NCI-H187 treated with DMSO at 0.1 percent for 48 hours (cell line): ENCODE data around the gene NME3.
"Not testable (repeated sequence)": the region's sequence is repeated elsewhere in the genome, so short reads cannot be mapped to it uniquely, and the experiment has no call there.

Experiments
- DNase-seq: peaks from one replicate; lab custom pipeline; 2025; lab: John Stamatoyannopoulos, UW

The NME3 gene

GRCh38 chr16:1771188-1771863, at the start of gene NME3:
TSS of gene NME3 (minus strand) at chr16:1771543. CDS start at chr16:1771534, 9 bp downstream.
- DNase-seq: no peak

DNA sequence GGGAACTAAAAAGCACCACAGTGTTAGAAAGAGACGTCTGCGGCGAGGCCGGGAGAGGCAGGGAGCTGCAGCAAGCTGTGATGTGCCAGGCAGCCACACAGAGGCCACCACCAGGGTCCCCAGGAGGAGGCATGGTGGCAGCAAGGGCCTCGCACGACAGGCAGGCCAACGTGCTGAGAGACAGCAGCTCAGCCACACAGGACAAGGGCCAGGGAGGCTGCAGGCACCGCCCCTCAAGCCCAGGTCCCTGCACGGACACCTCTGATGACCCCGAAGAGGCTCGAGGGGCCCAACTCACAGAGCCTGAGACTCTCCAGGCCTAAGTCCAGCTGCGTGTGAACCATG, 49.6 kb upstream of the NME3 start:
- no peak for DNase-seq

DNA sequence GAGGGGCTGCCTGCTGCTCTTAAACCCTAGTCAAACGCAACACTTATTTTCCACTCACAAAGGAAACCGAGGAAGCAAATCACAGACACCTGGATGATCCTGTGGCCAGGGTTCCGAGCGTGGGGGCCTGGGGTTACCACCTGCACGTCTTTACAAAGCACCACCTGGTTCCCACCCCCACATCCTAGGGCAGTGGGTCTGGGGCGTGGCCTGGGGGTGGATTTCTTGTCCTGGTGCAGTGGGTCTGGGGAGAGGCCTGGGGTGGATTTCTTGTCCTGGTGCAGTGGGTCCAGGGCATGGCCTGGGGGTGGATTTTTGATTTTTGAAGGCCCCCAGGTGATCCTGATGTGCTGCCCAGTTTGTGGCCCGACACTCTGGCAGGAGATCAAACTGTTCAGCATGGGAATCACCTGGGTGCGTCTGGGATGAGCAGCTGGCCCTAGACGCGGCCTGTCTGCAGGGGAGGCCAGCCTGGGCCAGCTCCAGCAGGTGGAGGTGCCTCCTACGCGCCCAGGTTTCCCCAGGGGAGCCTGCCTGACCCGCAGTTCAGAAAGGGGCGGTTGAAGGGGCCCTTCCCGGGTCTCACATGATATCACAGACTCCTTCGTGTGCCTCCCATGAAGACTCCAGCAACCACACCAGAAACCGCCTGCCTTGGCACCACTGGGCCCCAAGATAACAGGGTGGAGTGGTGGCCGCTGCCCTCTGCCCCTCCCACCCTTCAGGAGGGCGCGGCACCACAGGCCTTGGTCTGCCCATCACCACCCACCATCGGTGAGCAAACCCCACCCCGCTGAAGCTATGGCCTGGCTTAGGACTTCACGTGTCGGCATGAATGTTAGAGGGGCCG, 49.0 kb upstream of the NME3 start:
- no peak for DNase-seq

DNA sequence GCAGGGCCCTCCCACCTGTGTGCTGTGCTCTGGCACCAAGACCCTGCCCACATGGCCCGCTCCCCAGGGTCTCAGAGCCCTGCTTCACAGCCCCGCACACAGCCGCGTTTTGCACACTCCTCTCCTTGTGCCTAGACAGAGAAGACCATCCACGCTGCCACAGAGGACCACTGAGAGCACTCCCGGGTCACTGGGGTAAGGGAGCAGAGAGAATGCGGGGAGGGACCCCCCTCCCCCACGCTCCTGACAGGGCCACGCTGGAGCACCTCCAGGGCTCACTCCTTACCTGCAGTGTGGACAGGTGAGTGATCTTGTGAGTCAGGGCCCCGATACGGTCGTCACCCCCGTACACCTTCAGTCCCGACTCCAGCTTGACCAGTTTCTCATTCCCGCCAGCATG, 48.3 kb upstream of the NME3 start:
- DNase-seq: no peak

GRCh38 chr16:1818873-1819525, 47.7 kb upstream of the NME3 start:
- no peak for DNase-seq

GRCh38 chr16:1818204-1818872, 47.0 kb upstream of the NME3 start:
- no peak for DNase-seq

DNA sequence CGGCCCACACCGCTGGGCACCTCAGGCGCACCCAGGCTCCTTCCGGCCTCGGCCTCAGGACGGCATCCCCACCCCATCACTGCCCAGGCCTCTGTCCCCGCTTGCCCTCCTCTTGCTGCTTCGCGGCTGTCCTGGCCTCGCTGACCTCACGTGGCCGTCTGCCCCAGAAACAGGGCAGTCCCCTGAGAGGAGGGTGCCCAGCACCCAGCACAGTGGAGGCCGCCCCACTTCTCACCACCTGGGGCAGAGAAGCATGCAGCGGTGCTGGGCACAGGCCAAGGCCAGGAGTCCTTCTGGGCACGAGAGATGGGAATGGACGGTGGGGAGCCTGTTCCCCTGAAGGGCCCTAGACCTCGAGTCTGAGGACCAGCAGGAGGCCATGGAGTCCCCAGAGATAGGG, 46.4 kb upstream of the NME3 start:
- no peak for DNase-seq

DNA sequence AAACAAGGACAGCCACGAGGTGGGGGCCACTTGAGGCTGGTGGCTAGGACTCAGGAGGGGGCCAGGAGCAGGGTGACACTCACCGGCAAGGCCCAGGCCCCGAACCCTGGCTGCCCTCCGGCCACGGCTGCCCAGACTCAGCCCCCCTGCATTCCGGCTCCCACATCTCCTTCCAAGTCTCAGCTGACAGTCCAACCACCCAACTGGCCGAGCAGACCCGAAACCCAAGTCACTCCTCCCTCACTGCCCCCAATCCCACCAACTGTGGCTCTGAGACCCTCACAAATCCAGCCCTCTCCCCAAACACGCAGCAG, 45.9 kb upstream of the NME3 start:
- no peak for DNase-seq

- DNase-seq: no peak
Measured at GRCh38 chr16:1816396-1817275, 45.3 kb upstream of the NME3 start.

DNA sequence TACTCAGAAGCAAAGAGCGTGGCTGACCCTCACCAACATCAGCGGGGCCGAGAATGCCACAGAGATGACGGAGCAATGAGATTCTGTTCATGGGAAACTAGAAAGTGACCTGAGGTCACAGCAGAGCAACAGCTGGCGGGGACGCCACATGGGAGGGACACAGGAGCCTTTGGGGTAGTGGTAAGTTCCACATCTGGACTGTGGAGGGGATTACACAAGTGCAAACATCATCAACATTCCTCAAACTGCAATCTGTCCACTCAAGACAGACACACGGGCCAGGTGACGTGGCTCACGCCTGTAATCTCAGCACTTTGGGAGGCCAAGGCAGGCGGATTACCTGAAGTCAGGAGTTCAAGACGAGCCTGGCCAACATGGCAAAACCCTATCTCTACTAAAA, 44.1 kb upstream of the NME3 start:
- no peak for DNase-seq

- no peak for DNase-seq
Measured at GRCh38 chr16:1812732-1813163, 41.4 kb upstream of the NME3 start.

DNA sequence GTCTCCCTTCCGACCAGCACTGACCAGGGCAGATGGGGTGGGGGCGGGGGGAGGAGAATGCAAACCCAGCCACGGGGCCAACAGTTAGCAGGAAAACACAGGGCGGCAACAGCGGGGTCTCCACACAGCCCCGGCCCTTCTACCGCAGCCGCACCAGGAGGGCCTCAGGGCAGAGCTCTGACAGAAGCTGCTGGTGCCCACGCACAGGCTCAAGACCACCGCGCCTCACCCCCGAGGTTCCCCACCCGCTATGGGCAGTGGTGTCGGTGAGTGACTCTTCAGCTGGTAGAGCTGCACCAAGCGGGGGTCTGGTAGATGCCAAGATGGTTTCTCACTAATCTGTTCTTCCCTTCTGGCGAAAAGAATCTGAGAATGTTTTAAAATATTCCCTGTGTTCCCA, 39.2 kb upstream of the NME3 start:
- no peak for DNase-seq

DNA sequence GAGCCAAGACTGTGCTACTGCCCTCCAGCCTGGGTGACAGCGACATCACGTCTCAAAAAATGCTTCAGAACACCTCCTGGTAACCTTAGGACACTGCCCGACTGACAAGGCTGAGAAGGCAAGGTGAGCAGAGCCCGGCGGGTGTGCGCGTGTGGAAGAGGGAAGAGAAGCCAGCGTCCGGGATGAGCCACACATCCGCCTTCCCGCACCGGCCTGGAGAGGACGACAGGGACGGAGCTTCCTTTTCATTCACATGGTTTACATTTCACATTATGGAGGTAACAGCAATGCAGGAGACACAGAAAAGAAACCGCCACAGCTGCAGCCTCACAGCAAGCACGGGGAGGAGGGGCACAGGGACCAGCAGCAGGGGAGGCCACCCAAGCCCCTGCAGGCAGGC, 38.8 kb upstream of the NME3 start:
- no peak for DNase-seq

DNA sequence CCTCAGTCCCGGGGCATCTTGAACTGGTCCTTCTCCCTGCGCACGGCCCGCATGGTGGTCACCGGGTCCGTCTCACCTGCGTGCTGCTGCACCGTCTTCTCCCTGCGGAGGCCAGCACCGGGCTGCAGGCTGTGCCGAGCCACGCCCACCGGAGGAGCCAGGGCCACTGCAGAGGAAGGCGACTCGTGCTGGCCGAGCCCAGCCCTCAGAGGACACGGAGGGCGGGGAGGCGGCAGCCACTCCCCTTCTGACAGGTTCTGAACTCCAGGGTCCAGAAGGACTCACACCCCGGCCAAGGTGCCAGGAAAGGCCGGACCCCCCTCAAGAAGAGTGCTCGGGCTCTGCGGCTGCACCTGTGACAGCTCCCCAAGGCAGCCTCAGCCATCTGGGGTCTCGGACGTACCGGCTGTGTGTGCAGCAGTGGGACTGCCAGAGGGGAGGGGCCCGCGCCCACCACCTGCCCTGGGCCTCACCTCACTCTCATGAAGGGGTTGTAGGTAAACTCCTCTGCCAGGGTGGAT, 38.0 kb upstream of the NME3 start:
- DNase-seq: no peak

- DNase-seq: no peak
Measured at GRCh38 chr16:1808691-1809090, 37.3 kb upstream of the NME3 start.

DNA sequence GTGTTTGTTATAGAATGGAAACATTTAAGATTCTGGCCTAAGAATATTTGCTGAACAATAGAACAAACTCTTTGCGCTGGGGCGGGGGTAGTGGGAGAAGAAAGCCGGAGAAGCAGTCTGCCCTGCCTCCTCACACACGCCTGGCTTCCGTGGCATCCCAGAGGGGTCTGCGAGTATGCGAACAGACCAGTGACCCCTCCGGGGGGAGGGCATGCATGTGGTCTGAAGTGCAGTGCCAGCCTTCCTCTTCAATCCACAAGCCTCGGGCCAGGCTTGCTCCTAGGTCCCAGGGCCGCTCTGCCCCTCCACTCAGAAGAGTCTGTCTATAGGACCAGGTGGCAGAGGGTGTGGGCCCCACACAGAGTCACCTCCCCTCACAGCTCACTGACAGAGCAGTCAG, 36.3 kb upstream of the NME3 start:
- DNase-seq: no peak

- DNase-seq: no peak
Measured at GRCh38 chr16:1800701-1801100, 29.4 kb upstream of the NME3 start.

GRCh38 chr16:1799263-1799662, 27.9 kb upstream of the NME3 start:
- DNase-seq: not testable (repeated sequence)

DNA sequence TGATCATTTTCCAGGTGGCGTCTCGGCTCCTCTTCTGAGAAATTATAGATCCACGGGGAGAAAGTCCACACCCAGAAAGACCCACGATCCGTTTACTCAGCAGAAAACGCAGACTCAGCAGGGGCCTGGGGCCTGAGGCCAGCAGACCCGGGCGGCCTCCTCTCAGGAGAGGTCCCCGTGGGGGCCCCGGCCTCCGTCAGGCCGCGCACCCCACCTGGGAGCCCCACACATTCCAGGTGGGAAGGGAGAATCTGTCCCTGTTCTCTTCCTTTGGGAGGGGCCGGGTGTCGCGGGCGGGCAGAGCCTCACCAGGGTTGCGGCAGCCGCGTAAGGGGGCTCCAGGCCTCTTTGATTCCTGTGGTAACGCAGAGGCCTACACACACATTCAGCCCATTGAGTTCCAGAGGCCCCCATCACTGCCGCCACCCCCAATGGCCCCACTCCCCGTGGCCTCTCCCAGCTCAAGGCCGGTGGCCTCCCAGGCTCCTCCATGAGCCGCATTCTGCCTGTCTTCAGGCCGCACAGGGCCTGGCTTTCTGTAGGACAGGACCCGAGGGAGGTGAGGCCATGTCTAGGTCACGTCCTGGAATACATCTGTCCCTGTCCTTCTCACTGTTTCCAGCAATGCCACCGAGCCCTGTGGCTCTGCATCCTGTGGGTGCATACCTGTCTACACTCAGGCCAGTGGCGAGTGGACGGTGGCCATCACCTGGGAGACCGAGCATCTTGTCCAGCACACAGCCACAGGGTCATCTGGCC, 23.7 kb upstream of the NME3 start:
- no peak for DNase-seq

DNA sequence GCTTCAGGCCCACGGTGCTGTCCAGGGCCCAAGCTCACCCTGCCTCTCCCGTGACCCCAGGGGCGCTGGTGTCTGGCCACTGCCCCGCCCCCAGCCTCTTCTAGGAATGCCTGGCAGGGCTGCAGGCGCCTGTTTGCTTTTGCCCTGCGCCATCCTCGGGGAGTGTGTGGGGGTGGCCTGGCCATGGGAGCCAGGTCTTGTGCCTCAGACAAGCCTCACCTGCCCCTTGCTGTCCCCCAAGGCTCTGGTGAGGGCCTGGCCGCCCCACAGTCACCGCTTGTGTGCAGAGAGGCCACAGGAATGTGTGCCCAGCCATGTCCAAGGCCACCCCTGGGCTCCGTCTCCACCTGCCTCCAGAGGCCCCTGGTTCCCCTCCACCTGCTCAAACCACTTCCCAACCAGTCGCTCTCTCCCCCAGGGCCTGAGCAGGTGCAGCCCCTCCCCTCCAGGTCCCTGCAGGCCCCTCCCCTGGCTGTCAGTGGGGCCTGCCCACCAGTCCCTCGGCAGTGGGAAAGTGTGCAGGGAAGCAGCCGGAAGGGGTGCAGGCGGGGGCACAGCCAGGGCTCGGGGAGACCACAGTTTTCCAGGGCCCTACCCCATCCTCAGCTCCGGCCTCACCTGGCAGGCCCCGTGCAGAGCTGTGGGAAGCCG, 23.0 kb upstream of the NME3 start:
- DNase-seq: no peak
